GM21390 (cell line): Measurements from ENCODE around the gene USP5.
A peak's percentile ranks its signal among the peaks of the same experiment; 100 is the strongest.

Experiments
- ATAC-seq: cut with Tn5 transposase; IDR thresholded peaks from one replicate; pipeline ENCODE4 v1.9.1; 2021; ENCODE audit not compliant: unreplicated experiment

Gene USP5, protein sequence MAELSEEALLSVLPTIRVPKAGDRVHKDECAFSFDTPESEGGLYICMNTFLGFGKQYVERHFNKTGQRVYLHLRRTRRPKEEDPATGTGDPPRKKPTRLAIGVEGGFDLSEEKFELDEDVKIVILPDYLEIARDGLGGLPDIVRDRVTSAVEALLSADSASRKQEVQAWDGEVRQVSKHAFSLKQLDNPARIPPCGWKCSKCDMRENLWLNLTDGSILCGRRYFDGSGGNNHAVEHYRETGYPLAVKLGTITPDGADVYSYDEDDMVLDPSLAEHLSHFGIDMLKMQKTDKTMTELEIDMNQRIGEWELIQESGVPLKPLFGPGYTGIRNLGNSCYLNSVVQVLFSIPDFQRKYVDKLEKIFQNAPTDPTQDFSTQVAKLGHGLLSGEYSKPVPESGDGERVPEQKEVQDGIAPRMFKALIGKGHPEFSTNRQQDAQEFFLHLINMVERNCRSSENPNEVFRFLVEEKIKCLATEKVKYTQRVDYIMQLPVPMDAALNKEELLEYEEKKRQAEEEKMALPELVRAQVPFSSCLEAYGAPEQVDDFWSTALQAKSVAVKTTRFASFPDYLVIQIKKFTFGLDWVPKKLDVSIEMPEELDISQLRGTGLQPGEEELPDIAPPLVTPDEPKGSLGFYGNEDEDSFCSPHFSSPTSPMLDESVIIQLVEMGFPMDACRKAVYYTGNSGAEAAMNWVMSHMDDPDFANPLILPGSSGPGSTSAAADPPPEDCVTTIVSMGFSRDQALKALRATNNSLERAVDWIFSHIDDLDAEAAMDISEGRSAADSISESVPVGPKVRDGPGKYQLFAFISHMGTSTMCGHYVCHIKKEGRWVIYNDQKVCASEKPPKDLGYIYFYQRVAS

DNA sequence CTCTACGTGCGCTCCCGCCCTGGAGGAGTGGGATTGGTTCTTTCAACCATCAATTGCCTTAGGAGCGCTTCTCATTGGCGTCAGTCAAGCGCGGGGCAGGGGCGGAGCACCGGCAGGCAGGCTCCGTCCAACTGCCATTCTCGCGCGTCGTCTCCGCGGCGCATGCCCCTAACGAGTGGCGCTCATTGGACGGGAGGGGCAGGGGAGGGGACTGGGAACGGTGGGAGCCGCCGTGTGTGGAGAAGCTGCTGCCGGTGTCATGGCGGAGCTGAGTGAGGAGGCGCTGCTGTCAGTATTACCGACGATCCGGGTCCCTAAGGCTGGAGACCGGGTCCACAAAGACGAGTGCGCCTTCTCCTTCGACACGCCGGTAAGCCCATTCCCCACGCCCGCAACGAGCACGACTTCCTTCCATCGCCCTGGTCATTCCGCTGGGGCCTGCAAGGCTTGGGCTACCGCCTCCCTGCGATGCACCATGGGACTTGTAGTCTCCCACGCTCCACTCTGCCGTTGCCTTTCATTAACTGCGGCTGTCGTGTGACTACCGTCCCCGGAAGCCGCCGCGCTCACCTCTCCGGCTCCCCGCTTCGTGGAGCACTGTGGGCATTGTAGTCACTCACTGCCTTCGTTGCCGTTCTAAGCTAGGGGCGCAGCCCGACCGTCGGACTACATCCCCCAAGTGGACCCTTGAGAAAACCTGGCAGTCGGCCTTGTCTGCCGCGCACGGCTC, at the start of gene USP5:
Gene USP5, plus strand, starts transcription at position 230 of the 730 bp plus-strand sequence. Its CDS starts 30 bp downstream, at position 260.
- peak; percentile 71 for ATAC-seq

DNA sequence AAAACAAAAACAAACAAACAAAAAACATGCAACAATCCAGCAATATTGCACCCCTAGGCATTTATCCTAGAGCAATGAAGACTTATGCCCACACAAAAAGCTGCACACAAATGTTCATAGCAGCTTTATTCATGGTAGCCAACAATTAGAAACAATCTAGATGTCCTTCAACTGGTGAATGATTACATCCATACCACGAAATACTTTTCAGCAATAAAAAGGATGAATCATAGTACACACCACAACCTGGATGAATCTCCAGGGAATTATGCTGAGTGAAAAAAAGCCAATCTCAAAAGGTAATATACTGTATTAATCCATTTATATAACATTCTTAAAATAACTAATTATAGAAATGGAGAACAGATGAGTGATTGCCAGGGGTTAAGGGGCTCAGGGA, 44.8 kb upstream of the USP5 start:
- no peak for ATAC-seq

DNA sequence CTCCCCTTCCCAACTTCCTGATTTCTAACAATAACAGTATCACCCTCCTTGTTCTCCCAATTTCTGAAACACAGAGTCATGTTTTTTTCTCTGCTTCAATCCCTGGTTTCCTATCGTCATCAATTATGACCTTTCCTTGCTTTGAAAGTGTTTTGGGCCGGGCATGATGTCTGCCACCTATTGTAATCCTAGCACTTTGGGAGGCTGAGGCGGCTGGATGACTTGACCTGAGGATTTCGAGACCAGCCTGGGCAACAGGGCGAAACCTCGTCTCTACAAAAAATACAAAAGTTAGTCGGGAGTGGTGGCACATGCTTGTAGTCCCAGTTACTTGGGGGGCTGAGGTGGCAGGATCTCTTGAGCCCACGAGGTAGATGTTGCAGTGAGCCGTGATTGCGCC, 42.9 kb upstream of the USP5 start:
- ATAC-seq = no peak

DNA sequence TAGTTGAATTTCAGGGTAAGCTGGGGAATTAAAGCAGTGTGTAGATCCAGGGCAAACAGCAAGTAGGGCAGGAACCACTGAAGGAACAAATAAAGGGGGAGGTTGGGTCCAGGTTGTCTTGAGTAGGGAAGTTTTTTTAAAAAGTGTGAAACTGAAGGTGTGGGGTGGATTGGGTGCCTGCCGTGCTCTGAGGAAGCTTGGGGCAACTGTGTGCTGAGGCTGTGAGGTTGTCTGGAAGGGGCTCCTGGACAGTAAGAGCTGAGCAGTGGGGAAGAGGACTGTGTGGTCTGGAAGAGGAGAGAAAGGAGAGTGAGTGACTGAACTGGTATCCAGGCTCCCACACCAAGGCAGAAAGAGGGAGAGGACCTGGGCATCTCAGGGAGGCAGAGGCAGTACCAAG, 41.2 kb upstream of the USP5 start:
- ATAC-seq = no peak

DNA sequence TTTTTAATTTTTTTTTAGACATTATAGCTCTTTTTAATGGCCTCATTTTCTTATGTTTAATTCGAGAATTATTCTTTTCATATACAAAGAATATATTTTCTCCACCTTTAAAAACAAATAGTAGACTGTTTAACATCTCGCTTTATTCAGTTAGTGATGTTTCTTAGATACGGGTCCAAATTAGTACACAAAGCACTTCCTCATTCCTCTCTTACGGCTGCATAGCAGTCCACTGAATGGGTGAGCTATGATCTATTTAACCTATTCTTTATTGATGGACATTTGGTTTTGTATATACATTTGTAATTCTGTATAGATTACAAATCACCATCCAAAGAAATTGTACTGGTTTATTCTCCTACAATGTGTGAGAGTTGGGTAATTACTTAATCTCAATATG, 38.6 kb upstream of the USP5 start:
- no peak for ATAC-seq

DNA sequence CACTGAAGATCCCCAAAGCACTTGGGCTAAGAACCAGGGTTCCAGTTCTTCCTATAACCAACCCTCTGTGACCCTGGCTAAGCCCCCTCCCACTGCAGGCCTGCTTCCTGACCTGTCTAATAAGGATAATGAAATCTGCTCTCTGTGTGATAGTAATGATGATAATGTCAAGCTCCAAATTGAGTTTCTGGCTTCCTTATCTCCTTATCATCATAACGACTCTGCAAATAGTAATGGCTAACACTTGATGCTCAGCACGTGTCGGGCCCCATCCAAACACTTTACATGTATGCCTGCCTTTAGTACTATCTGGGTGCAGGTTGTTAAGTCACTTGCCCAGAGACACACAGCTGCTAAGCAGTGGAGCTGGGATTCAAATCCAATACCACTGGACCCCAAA, 35.4 kb upstream of the USP5 start:
- ATAC-seq = no peak

DNA sequence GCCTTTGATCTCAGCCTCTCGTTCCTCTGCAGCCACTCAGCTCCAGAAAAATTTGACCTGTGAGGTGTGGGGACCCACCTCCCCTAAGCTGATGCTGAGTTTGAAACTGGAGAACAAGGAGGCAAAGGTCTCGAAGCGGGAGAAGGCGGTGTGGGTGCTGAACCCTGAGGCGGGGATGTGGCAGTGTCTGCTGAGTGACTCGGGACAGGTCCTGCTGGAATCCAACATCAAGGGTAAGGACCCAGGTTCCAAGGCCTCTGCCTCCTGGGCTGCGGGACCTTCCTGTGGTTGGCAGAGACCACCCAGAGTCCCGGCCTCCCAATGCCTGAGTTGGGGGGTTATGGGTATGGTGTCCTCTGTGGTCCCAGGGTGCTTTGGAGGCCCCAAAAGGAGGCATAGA, 34.9 kb upstream of the USP5 start:
- ATAC-seq = no peak

DNA sequence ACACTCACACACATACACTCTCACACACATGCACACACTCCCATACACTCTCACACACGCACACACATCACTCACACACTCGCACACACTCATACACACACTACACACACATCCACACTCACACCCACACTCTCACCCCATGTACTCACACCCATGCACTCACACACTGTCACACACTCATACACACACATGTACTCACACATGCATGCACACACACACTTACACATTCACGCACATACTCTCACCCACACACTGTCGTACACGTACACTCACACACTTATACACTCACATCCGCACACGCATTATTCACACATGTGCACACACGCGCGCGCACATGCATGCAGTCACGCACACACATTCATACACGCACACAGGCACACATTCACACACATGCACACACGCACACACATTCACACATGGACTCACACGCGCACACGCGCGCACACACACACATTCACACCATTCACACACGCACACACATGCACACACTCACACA, 34.2 kb upstream of the USP5 start:
- no peak for ATAC-seq

DNA sequence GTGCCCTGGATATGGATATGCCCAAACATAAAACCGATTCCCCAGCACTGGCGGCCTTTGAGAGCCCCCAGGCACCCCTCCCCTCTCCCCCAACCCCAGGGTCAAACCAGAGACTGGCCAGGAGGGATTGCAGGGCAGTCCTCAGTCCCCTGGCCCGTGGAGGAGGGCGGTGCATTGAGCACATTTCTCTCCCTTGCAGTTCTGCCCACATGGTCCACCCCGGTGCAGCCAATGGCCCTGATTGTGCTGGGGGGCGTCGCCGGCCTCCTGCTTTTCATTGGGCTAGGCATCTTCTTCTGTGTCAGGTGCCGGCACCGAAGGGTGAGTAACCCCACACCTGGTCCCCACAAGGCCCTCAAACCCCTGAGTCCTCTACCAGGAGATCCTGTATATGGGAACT, 33.7 kb upstream of the USP5 start:
- ATAC-seq = no peak

DNA sequence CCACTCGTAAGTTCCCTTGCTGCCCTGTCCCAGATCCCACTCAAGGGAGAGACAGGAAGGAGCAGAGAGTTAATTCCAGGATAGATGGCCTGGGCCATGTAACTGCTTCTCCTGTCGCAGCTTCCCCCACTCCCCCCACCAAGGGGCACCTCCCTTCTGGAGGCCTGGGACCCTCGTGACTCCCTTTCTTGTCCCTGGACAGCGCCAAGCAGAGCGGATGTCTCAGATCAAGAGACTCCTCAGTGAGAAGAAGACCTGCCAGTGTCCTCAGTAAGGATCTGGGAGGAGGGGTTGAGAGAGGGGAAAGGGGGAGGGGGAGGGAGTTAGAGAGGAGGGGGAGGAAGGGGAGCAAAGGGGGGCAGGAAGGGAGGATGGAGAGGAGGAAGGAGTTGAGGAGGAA, 33.3 kb upstream of the USP5 start:
- no peak for ATAC-seq

DNA sequence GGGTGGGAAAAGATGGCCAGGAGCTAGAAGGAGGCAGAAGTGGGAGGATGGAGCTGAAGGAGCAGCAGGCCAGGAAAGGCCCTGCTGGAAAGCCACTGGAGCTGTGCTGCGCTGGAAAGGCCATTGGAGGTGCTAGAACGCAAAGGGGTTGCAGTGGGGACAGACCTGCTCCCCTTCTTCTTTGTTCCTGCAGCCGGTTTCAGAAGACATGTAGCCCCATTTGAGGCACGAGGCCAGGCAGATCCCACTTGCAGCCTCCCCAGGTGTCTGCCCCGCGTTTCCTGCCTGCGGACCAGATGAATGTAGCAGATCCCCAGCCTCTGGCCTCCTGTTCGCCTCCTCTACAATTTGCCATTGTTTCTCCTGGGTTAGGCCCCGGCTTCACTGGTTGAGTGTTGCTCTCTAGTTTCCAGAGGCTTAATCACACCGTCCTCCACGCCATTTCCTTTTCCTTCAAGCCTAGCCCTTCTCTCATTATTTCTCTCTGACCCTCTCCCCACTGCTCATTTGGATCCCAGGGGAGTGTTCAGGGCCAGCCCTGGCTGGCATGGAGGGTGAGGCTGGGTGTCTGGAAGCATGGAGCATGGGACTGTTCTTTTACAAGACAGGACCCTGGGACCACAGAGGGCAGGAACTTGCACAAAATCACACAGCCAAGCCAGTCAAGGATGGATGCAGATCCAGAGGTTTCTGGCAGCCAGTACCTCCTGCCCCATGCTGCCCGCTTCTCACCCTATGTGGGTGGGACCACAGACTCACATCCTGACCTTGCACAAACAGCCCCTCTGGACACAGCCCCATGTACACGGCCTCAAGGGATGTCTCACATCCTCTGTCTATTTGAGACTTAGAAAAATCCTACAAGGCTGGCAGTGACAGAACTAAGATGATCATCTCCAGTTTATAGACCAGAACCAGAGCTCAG, 32.6 kb upstream of the USP5 start:
- ATAC-seq = no peak

DNA sequence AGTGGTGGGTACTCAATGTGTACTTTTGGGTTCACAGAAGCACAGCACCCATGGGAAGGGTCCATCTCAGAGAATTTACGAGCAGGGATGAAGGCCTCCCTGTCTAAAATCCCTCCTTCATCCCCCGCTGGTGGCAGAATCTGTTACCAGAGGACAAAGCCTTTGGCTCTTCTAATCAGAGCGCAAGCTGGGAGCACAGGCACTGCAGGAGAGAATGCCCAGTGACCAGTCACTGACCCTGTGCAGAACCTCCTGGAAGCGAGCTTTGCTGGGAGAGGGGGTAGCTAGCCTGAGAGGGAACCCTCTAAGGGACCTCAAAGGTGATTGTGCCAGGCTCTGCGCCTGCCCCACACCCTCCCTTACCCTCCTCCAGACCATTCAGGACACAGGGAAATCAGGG, 31.8 kb upstream of the USP5 start:
- no peak for ATAC-seq

DNA sequence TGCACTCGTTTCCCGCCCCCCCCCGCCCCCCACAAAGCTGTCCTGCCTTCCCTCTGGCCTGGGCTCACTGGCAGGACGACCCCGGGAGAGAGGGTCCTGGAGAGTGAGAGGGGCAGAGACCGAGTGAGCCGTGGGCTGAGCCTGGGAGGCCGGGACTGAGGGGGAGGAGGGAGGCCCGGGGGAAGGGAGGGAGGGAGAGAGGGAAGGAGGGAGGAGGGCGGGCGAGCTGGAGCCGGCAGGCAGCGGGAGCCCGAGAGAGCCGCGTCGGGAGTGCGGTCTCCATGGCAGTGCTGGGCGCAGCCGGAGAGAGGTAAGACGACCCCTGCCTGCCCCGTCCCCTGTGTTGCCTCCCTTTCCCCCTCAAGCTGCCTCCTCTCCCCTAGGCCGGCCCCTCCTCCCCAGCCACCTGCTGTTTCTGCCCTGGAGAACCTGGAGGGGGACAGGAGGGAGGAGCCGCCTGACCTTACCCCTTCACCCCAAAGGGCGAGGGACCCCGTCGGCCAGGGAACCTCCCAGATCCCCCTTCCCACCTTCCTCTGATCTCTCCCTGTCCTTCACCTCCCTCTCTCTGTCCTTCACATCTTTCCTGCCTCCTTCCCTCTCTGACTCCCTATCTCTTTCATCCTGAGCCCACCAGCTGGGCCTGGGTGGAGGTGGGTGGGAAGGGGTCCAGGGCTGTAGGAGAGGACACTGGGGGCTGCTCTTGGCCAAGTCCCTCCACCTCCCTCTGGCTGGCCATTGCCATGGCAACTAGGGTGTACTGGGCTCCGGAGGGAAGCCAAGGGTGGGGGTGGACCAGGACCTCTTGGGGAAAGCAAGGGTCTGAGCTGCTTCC, 30.1 kb upstream of the USP5 start, which contains the start of gene GPR162:
Gene GPR162, plus strand, starts transcription at position 231 of the 835 bp plus-strand sequence. CDS start 2,078 bp downstream, outside the sequence.
- no peak for ATAC-seq

DNA sequence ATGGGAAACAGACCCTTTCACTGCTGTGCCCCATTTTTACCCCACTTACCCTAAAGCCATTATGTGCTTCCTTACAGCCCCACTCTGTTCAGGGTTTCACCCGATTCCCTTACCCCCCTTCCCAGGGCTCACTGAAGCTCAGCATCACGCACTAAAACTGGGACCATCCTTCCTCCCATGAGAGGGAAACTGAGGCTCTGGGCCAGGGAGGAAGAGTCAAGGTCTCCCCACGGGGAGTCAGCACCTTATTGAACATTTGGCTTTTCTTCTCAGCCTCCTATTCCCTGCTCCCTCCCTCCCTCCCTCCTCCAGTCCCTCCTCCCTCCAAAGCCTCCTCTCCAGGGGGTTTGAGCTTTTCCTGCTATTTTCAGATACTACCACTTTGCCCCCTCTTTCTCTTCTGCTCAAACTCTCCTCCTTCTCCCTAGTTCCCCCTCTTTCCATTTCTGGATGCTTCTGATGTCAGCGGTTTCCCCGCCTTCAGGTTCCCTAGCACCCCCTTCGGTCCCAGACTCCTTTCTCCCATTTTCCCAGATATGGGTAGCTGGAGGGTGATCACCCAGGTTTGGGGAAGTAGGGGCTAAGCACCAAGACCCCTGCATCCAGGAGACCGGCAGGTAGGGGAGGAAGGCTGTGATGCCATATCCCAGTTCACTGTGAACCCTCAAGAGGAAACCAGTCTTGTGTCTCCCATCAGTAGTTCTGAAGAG, 29.4 kb upstream of the USP5 start:
- no peak for ATAC-seq

DNA sequence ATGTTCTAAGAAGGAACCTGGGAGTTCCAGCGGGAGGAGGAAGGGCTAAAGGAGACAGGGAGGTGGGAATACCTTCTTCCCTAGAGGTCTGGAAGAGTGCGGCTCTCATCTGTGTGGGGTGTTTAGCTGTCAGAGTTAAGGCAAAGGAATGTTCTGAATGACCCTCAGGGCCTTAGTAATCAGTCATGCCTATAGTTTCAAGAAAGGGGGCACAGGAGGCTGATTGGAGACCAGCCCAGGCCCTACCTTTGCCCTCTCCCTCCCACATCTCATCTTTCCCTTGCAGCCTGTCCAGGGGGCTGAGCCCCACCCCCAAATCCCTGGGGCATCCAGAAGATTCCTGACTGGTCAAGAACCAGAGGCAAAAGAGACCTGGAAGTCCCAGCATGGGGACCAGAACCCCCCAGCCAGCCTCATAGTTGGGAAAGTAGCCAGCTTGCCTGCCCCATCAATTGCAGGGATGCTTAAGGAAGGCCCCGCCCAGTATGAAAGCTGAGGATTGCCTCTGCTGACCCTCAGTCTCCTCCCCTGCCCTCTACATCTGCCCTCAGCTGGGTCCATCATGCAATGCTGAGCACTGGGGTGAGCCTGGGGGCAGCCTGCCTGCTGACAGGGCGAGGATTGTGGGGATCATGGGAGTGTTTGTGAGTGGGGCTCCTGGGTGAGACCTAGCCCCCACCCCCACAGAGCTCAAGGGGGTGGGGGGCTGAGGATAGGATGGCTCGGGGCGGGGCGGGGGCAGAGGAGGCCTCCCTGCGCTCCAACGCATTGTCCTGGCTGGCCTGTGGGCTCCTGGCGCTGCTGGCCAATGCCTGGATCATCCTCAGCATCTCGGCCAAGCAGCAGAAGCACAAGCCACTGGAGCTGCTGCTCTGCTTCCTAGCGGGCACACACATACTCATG, 28.5 kb upstream of the USP5 start:
- ATAC-seq = no peak

DNA sequence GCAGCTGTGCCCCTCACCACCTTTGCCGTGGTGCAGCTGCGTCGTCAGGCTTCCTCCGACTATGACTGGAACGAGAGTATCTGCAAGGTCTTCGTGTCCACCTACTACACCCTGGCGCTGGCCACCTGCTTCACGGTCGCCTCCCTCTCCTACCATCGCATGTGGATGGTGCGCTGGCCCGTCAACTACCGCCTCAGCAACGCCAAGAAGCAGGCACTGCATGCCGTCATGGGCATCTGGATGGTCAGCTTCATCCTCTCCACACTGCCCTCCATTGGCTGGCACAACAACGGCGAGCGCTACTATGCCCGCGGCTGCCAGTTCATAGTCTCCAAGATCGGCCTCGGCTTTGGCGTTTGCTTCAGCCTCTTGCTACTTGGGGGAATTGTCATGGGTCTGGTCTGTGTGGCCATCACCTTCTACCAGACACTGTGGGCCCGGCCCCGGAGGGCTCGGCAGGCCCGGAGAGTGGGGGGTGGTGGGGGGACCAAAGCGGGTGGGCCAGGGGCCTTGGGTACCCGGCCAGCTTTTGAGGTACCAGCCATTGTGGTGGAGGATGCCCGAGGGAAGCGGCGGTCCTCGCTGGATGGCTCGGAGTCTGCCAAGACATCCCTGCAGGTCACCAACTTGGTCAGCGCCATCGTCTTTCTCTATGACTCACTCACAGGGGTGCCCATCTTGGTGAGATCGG, 27.7 kb upstream of the USP5 start:
- ATAC-seq = no peak

DNA sequence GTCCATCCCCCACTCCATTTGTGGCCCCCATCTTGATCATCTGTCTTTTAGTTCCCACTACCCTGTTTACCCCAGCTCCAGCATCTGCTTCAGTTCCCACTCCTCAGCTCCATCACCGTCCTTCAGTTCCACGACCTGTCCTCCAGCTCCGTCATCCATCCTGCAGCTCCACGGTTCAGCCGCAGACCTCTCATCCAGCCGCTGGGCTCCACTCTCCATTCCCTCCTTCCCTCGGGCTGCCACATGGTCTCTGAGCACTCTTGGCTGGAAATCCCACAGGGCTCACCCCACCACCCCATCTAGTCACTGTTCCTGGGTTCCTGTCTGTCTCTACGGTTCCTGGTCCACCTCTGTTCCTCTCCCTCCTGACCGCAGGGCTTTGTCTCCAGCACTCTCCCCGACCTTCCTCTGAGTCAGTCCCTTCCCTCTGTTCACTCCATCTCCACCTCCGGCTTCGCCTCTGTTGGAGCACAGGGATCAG, 27.0 kb upstream of the USP5 start:
- no peak for ATAC-seq
